Measurements from ENCODE around the gene MAFG.

MAFG gene

GRCh38 chr17:81913394-81914102 is 14.0 kb downstream of the MAFG start:
- H3K9me3 ChIP-seq (replicated peaks; ENCODE audit: insufficient read depth, low read length), result no peaks in the 10 kb centered on the region
- no peak overlapping the region for H3K4me2 ChIP-seq (ENCODE audit: low read depth, low read length)
- no peaks in the 10 kb centered on the region for H3K9me2 ChIP-seq (replicated peaks; ENCODE audit: insufficient read depth, low read length)
- peaks cover 13% of the 10 kb centered on the region for H3K4me1 ChIP-seq (ENCODE audit: low read length)
- TF ChIP-seq CTCF (IDR thresholded peaks at IDR 0.05; ENCODE audit: low read length) (no peak), EZH2phosphoT487 (IDR thresholded peaks at IDR 0.05; ENCODE audit: low read length) (no peak), EZH2 (optimal IDR thresholded peaks at IDR 0.05; ENCODE audit: low read depth, low read length) (no peak)
- no peak overlapping the region for H3K9ac ChIP-seq (ENCODE audit: low read length)
- H3K79me2 ChIP-seq (ENCODE audit: low read length), result peaks cover 51% of the 10 kb centered on the region
- DNase-seq, result no peak
- peaks cover 11% of the 10 kb centered on the region; the same call in 1 of the 2 replicates for H3K36me3 ChIP-seq (replicated peaks; ENCODE audit: insufficient read depth, low read length)
- H3F3A ChIP-seq (ENCODE audit: insufficient read depth, low read length), result no peaks in the 10 kb centered on the region; the same call in 1 of the 2 replicates
- no peak overlapping the region for H2AFZ ChIP-seq (ENCODE audit: low read length)
- no peaks in the 10 kb centered on the region for H3K27me3 ChIP-seq (replicated peaks; ENCODE audit: insufficient read depth, low read length)
- no peak overlapping the region for H3K27ac ChIP-seq (ENCODE audit: low read length)
- no peaks in the 10 kb centered on the region for H4K20me1 ChIP-seq (ENCODE audit: insufficient read depth, low read length)
- H3K4me3 ChIP-seq (ENCODE audit: low read length), result no peak overlapping the region

GRCh38 chr17:81912441-81913309 is 14.9 kb downstream of the MAFG start:
- DNase-seq, result no peak
- Histone ChIP-seq H3K4me3 (ENCODE audit: low read length) (no peak overlapping the region), H4K20me1 (ENCODE audit: insufficient read depth, low read length) (no peaks in the 10 kb centered on the region), H3K79me2 (ENCODE audit: low read length) (peaks cover 51% of the 10 kb centered on the region), H3K4me2 (ENCODE audit: low read depth, low read length) (no peak overlapping the region), H3K4me1 (ENCODE audit: low read length) (peaks cover 13% of the 10 kb centered on the region), H3K9ac (ENCODE audit: low read length) (no peak overlapping the region), H3F3A (ENCODE audit: insufficient read depth, low read length) (no peaks in the 10 kb centered on the region; the same call in 1 of the 2 replicates), H3K27ac (ENCODE audit: low read length) (no peak overlapping the region), H3K27me3 (replicated peaks; ENCODE audit: insufficient read depth, low read length) (no peaks in the 10 kb centered on the region), H3K9me2 (replicated peaks; ENCODE audit: insufficient read depth, low read length) (no peaks in the 10 kb centered on the region), H2AFZ (ENCODE audit: low read length) (no peak overlapping the region), H3K36me3 (replicated peaks; ENCODE audit: insufficient read depth, low read length) (peaks cover 11% of the 10 kb centered on the region; the same call in 1 of the 2 replicates), H3K9me3 (replicated peaks; ENCODE audit: insufficient read depth, low read length) (no peaks in the 10 kb centered on the region)
- no peak for TF ChIP-seq EZH2phosphoT487 (IDR thresholded peaks at IDR 0.05; ENCODE audit: low read length)
- no peak for TF ChIP-seq EZH2 (optimal IDR thresholded peaks at IDR 0.05; ENCODE audit: low read depth, low read length)
- no peak for TF ChIP-seq CTCF (IDR thresholded peaks at IDR 0.05; ENCODE audit: low read length)

GRCh38 chr17:81911969-81912368 is 15.6 kb downstream of the MAFG start:
- H3F3A ChIP-seq (ENCODE audit: insufficient read depth, low read length), result no peaks in the 10 kb centered on the region; the same call in 1 of the 2 replicates
- H3K4me3 ChIP-seq (ENCODE audit: low read length), result 0 out of 2 replicates have a peak overlapping the region, but pooled peaks have one; percentile 4
- H2AFZ ChIP-seq (ENCODE audit: low read length), result no peak overlapping the region
- H3K9me3 ChIP-seq (replicated peaks; ENCODE audit: insufficient read depth, low read length), result no peaks in the 10 kb centered on the region
- H3K9ac ChIP-seq (ENCODE audit: low read length), result no peak overlapping the region
- peaks cover 44% of the 10 kb centered on the region for H3K79me2 ChIP-seq (ENCODE audit: low read length)
- H3K4me1 ChIP-seq (ENCODE audit: low read length), result peaks cover 12% of the 10 kb centered on the region
- peaks cover 11% of the 10 kb centered on the region; the same call in 1 of the 2 replicates for H3K36me3 ChIP-seq (replicated peaks; ENCODE audit: insufficient read depth, low read length)
- no peaks in the 10 kb centered on the region for H3K27me3 ChIP-seq (replicated peaks; ENCODE audit: insufficient read depth, low read length)
- H4K20me1 ChIP-seq (ENCODE audit: insufficient read depth, low read length), result no peaks in the 10 kb centered on the region
- no peaks in the 10 kb centered on the region for H3K9me2 ChIP-seq (replicated peaks; ENCODE audit: insufficient read depth, low read length)
- DNase-seq, result no peak
- no peak for TF ChIP-seq EZH2phosphoT487 (IDR thresholded peaks at IDR 0.05; ENCODE audit: low read length)
- TF ChIP-seq CTCF (IDR thresholded peaks at IDR 0.05; ENCODE audit: low read length), result no peak
- no peak overlapping the region for H3K27ac ChIP-seq (ENCODE audit: low read length)
- H3K4me2 ChIP-seq (ENCODE audit: low read depth, low read length), result peak overlapping the region; percentile 25; the same call in 1 of the 2 replicates

All from MM.1S (cell line).